GM21423 (cell line): ENCODE measurements around the gene PCDHB12.

Experiments used
- ATAC-seq: cut with Tn5 transposase; IDR thresholded peaks from one replicate; pipeline ENCODE4 v1.9.1; 2021; ENCODE audit warnings: mild to moderate bottlenecking, moderate library complexity; ENCODE audit not compliant: unreplicated experiment

The PCDHB12 gene

DNA sequence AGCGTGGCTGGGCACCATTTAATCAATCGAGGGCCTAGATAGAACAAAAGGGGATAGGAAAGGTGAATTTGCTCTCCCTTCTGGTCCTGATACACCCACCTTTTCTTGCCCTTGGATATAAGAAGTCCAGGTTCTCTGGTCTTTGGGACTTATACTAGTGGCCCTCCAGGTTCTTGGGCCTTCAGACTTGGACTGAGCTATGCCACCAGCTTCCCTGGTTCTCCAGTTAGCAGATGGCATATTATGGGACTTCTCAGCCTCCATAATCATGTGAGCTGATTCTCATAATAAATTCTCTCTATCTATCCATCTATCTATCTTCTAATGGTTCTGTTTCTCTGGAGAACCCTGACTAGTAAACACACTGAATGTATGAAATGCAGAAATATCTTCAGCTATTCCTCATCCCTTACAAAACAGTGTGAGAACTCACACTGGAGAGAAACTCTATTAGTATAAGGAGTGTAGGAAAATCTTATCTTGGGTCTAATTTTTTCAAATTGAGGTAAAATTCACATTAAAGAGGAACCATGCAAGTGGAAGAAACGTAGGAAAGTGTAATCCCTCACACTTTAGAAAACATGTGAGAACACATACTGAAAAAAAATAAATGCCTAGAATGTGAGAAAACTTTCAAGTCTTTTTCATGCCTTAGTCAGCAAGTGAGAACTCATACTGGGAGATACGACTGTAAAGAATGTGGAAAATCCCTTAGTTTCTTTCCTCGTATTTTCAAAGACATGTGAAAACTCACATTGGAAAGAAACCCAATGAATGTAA is 52.1 kb downstream of the PCDHB12 start:
- no peak for ATAC-seq

DNA sequence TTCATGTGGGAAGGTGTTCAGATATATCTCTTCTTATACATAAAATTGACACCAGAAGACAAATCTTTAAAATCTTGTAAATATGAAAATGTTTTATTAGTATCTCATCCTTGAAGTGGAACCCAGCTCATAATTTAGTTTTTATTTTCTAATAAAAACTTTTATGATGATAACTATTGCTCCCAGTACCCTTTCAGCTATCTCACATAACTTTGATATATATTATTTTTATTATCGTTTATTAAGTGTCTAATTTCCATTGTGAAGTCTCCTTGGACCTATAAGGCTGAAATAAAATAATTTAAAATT is 52.7 kb downstream of the PCDHB12 start:
- no peak for ATAC-seq
